A673 (cell line): ENCODE measurements around the gene RAD23B.

Source experiments
- CTCF ChIP-seq: fragments of 300-800, 200-600 bp; sonication (generic); conservative IDR thresholded peaks from 2 replicates; pipeline ENCODE4 v1.5.1; 2017; ENCODE audit warnings: low read depth, mild to moderate bottlenecking, antibody characterized with exemption, low read length, moderate library complexity, mixed read lengths
- EZH2 ChIP-seq: fragments of 200-600 bp; sonication (generic); IDR thresholded peaks from 2 replicates; pipeline ENCODE4 v1.6.1; 2017; ENCODE audit warnings: borderline replicate concordance, low read depth, mild to moderate bottlenecking, mixed read lengths, antibody characterized with exemption, low read length; ENCODE audit not compliant: poor library complexity, severe bottlenecking

DNA sequence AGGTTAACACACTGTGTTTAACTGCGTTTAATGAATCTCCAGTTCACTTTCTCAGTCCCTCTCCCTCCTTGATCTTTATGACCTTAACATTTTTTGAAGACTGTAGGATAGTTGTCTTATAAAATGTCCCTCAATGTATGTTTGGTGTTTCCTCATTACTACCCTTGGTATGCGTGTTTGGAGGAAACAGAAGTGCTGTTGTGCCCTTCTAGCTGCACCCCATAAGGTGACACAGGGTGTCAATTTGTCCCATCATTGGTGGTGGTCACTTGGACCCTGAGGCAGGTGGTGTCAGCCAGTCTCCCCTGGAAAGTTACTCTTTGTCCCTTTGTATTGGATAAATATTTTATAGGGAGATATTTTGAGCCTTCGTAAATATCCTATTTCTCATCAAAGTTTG lies 52.3 kb downstream of the RAD23B start:
- TF ChIP-seq CTCF (no peak), EZH2 (no peak)
